HG03196 (cell line): ENCODE data around the gene ZGLP1.

Experiments
- ATAC-seq: cut with Tn5 transposase; IDR thresholded peaks from one replicate; pipeline ENCODE4 v1.9.1; 2021; ENCODE audit not compliant: unreplicated experiment

ZGLP1 gene

GRCh38 chr19:10255358-10255757 is 54.3 kb downstream of the ZGLP1 start:
- no peak for ATAC-seq
